Adipocyte (in vitro differentiated cells): ENCODE data around the gene DOCK2.
"Not testable (repeated sequence)": the region's sequence is repeated elsewhere in the genome, so short reads cannot be mapped to it uniquely, and the experiment has no call there.

Experiments used
- DNase-seq: peaks from one replicate; pipeline ENCODE4 v3.0.0-alpha.2; 2015; ENCODE audit warnings: low read depth
- H3K27me3 ChIP-seq: replicated peaks from 2 replicates; pipeline ENCODE4 v1.7.0; 2013; ENCODE audit warnings: mild to moderate bottlenecking, low read length, moderate library complexity; ENCODE audit not compliant: control insufficient read depth, insufficient read depth
- H3K36me3 ChIP-seq: 2 replicates; pipeline ENCODE4 v1.7.0; 2013; ENCODE audit warnings: low read length, mild to moderate bottlenecking, moderate library complexity; ENCODE audit not compliant: control insufficient read depth, insufficient read depth, severe bottlenecking
- H3K4me1 ChIP-seq: 2 replicates; pipeline ENCODE4 v1.7.0; 2013; ENCODE audit warnings: mild to moderate bottlenecking, low read length, moderate library complexity; ENCODE audit not compliant: control insufficient read depth, insufficient read depth
- H3K4me3 ChIP-seq: 2 replicates; pipeline ENCODE4 v1.7.0; 2013; ENCODE audit warnings: mild to moderate bottlenecking, low read length, moderate library complexity
- H3K9ac ChIP-seq: 2 replicates; pipeline ENCODE4 v1.7.0; 2013; ENCODE audit warnings: mild to moderate bottlenecking, low read length, moderate library complexity
- H3K9me3 ChIP-seq: 2 replicates; pipeline ENCODE4 v1.7.0; 2013; ENCODE audit warnings: mild to moderate bottlenecking, low read length, moderate library complexity; ENCODE audit not compliant: control insufficient read depth

The DOCK2 gene

GRCh38 chr5:169744336-169744735 lies 107.3 kb downstream of the DOCK2 start:
- no peak overlapping the region for H3K4me3 ChIP-seq
- no peak overlapping the region for H3K9ac ChIP-seq
- H3K9me3 ChIP-seq: peaks cover 1% of the 10 kb centered on the region
- H3K36me3 ChIP-seq: no peaks in the 10 kb centered on the region
- H3K4me1 ChIP-seq: peaks cover 12% of the 10 kb centered on the region
- no peak for DNase-seq
- H3K27me3 ChIP-seq: no peaks in the 10 kb centered on the region

- Histone ChIP-seq H3K9me3 (peaks cover 10% of the 10 kb centered on the region), H3K36me3 (no peaks in the 10 kb centered on the region), H3K27me3 (no peaks in the 10 kb centered on the region), H3K4me1 (peaks cover 12% of the 10 kb centered on the region), H3K9ac (no peak overlapping the region), H3K4me3 (no peak overlapping the region)
- DNase-seq: peak; percentile 48
These were observed 108.5 kb downstream of the DOCK2 start for GRCh38 chr5:169745441-169746146.

- Histone ChIP-seq H3K9ac (no peak overlapping the region), H3K4me3 (no peak overlapping the region), H3K9me3 (peaks cover 10% of the 10 kb centered on the region), H3K36me3 (no peaks in the 10 kb centered on the region), H3K27me3 (no peaks in the 10 kb centered on the region), H3K4me1 (peaks cover 12% of the 10 kb centered on the region)
- DNase-seq: no peak
These were observed 109.1 kb downstream of the DOCK2 start for GRCh38 chr5:169746147-169746694.

- Histone ChIP-seq H3K9me3 (peaks cover 10% of the 10 kb centered on the region), H3K9ac (no peak overlapping the region), H3K4me3 (no peak overlapping the region), H3K27me3 (no peaks in the 10 kb centered on the region), H3K36me3 (no peaks in the 10 kb centered on the region), H3K4me1 (peaks cover 12% of the 10 kb centered on the region)
- no peak for DNase-seq
These were observed 111.1 kb downstream of the DOCK2 start for GRCh38 chr5:169748174-169748573.

GRCh38 chr5:169749295-169749694 lies 112.2 kb downstream of the DOCK2 start:
- H3K9me3 ChIP-seq: peaks cover 10% of the 10 kb centered on the region
- no peaks in the 10 kb centered on the region for H3K36me3 ChIP-seq
- DNase-seq: no peak
- H3K9ac ChIP-seq: no peak overlapping the region
- peaks cover 19% of the 10 kb centered on the region for H3K4me1 ChIP-seq
- H3K27me3 ChIP-seq: no peaks in the 10 kb centered on the region
- H3K4me3 ChIP-seq: no peak overlapping the region

- no peaks in the 10 kb centered on the region for H3K36me3 ChIP-seq
- H3K27me3 ChIP-seq: no peaks in the 10 kb centered on the region
- H3K9me3 ChIP-seq: peaks cover 10% of the 10 kb centered on the region
- DNase-seq: no peak
- H3K4me3 ChIP-seq: no peak overlapping the region
- no peak overlapping the region for H3K9ac ChIP-seq
- H3K4me1 ChIP-seq: peaks cover 12% of the 10 kb centered on the region
These were observed 114.4 kb downstream of the DOCK2 start for GRCh38 chr5:169751490-169751889.

GRCh38 chr5:169752566-169752965 lies 115.5 kb downstream of the DOCK2 start:
- peaks cover 12% of the 10 kb centered on the region for H3K4me1 ChIP-seq
- not testable (repeated sequence) for H3K9me3 ChIP-seq, H3K36me3 ChIP-seq, H3K27me3 ChIP-seq, H3K9ac ChIP-seq, H3K4me3 ChIP-seq, DNase-seq

GRCh38 chr5:169753795-169754194 lies 116.7 kb downstream of the DOCK2 start:
- DNase-seq: peak; percentile 65

GRCh38 chr5:169754737-169755136 lies 117.7 kb downstream of the DOCK2 start:
- DNase-seq: no peak
- H3K4me3 ChIP-seq: no peak overlapping the region
- no peaks in the 10 kb centered on the region for H3K36me3 ChIP-seq
- H3K9ac ChIP-seq: no peak overlapping the region
- H3K4me1 ChIP-seq: peaks cover 12% of the 10 kb centered on the region
- H3K9me3 ChIP-seq: peaks cover 5% of the 10 kb centered on the region
- no peaks in the 10 kb centered on the region for H3K27me3 ChIP-seq

More at GRCh38 chr5:169753795-169754194, 116.7 kb downstream of the DOCK2 start:
- H3K36me3 ChIP-seq: no peaks in the 10 kb centered on the region
- peaks cover 10% of the 10 kb centered on the region for H3K9me3 ChIP-seq
- no peak overlapping the region for H3K4me3 ChIP-seq
- peaks cover 12% of the 10 kb centered on the region for H3K4me1 ChIP-seq
- H3K9ac ChIP-seq: no peak overlapping the region
- no peaks in the 10 kb centered on the region for H3K27me3 ChIP-seq

- no peaks in the 10 kb centered on the region for H3K27me3 ChIP-seq
- peaks cover 12% of the 10 kb centered on the region for H3K4me1 ChIP-seq
- DNase-seq: no peak
- no peaks in the 10 kb centered on the region for H3K9me3 ChIP-seq
- H3K9ac ChIP-seq: no peak overlapping the region
- H3K36me3 ChIP-seq: no peaks in the 10 kb centered on the region
- no peak overlapping the region for H3K4me3 ChIP-seq
These were observed 119.1 kb downstream of the DOCK2 start for GRCh38 chr5:169756071-169756765.

- H3K4me3 ChIP-seq: no peak overlapping the region
- no peaks in the 10 kb centered on the region for H3K27me3 ChIP-seq
- H3K9ac ChIP-seq: no peak overlapping the region
- H3K36me3 ChIP-seq: no peaks in the 10 kb centered on the region
- H3K9me3 ChIP-seq: no peaks in the 10 kb centered on the region
- DNase-seq: peak; percentile 33
- H3K4me1 ChIP-seq: peaks cover 12% of the 10 kb centered on the region
These were observed 119.9 kb downstream of the DOCK2 start for GRCh38 chr5:169757016-169757415.
